ENCODE data around the gene EVA1C. TPM values are rescaled to one million over a fixed set of nuclear protein-coding genes. Genes with fewer than 3 reads are reported as not detected.

EVA1C gene
- total RNA-seq, 1 experiment from 2014 or later, result 29.3 TPM

GRCh38 chr21:32516756-32517649, 104.5 kb downstream of the EVA1C start:
- Histone ChIP-seq H3K27me3 (ENCODE audit: insufficient read depth, low read length) (no peaks in the 10 kb centered on the region), H3K79me2 (ENCODE audit: insufficient read depth, low read length) (no peaks in the 10 kb centered on the region), H3K4me2 (ENCODE audit: low read length) (no peak overlapping the region), H3K36me3 (ENCODE audit: control insufficient read depth in 1 of 2, insufficient read depth in 2 of 2, low read length in 2 of 2) (no peaks in the 10 kb centered on the region), H2AFZ (ENCODE audit: low read depth, low read length, poor library complexity, severe bottlenecking) (no peak overlapping the region), H3K9me2 (ENCODE audit: insufficient read depth) (no peaks in the 10 kb centered on the region), H3K27ac (ENCODE audit: low read depth, low read length) (no peak overlapping the region), H3K4me1 (ENCODE audit: control insufficient read depth in 1 of 2, insufficient read depth in 2 of 2, low read length in 2 of 2) (peaks cover 0 to 8% of the 10 kb centered on the region in 2 experiments; a peak in 1 of 4 replicates), H3K9ac (ENCODE audit: low read length) (no peak overlapping the region), H3K4me3 (replicated peaks in 1 of 2; ENCODE audit: low read depth in 1 of 2, low read length in 2 of 2) (no peak overlapping the region), H4K20me1 (ENCODE audit: insufficient read depth) (no peaks in the 10 kb centered on the region), H3K9me3 (ENCODE audit: control insufficient read depth in 1 of 2, insufficient read depth in 1 of 2, low read depth in 1 of 2, low read length in 2 of 2) (no peaks in the 10 kb centered on the region)
- no peak for TF ChIP-seq ZFX (IDR thresholded peaks at IDR 0.05)
- no peak for TF ChIP-seq YY1 (IDR thresholded peaks at IDR 0.05; ENCODE audit: extremely low read depth, insufficient replicate concordance, low read depth, low read length)
- BruUV-seq (replicated peaks), result no TSS peak
- CTCF ChIA-PET, result interaction anchor here (1.2 kb wide), 1 partner anchor 103 kb away, joined by 3 read pairs; no protein-coding TSS in a partner anchor
- POLR2A ChIA-PET, result no interaction called here
- DNase-seq (ENCODE audit: low read depth, low spot score) (no peak), ATAC-seq (peak; percentile 44; the same call in 1 of the 2 replicates)
- RAD21 ChIA-PET (ENCODE audit: low non-redundant PET in 1 of 2, low total read pairs in 2 of 2, uncharacterized antibody in 2 of 2, unreplicated experiment in 2 of 2), result no interaction called here
- intact Hi-C loops (cut with micrococcal nuclease), result no loop called here

- ATAC-seq, result no peak
- Histone ChIP-seq H3K36me3 (ENCODE audit: control insufficient read depth in 1 of 2, insufficient read depth in 2 of 2, low read length in 2 of 2) (no peaks in the 10 kb centered on the region), H3K4me2 (ENCODE audit: low read length) (no peak overlapping the region), H3K27me3 (ENCODE audit: insufficient read depth, low read length) (no peaks in the 10 kb centered on the region), H3K9me3 (ENCODE audit: control insufficient read depth in 1 of 2, insufficient read depth in 1 of 2, low read depth in 1 of 2, low read length in 2 of 2) (no peaks in the 10 kb centered on the region), H2AFZ (ENCODE audit: low read depth, low read length, poor library complexity, severe bottlenecking) (no peak overlapping the region), H3K9me2 (ENCODE audit: insufficient read depth) (no peaks in the 10 kb centered on the region), H3K9ac (ENCODE audit: low read length) (no peak overlapping the region), H3K4me3 (replicated peaks in 1 of 2; ENCODE audit: low read depth in 1 of 2, low read length in 2 of 2) (no peak overlapping the region), H3K4me1 (ENCODE audit: control insufficient read depth in 1 of 2, insufficient read depth in 2 of 2, low read length in 2 of 2) (peaks cover 5 to 18% of the 10 kb centered on the region in 2 experiments), H3K27ac (ENCODE audit: low read depth, low read length) (no peak overlapping the region), H4K20me1 (ENCODE audit: insufficient read depth) (no peaks in the 10 kb centered on the region), H3K79me2 (ENCODE audit: insufficient read depth, low read length) (no peaks in the 10 kb centered on the region)
- ChIA-PET RAD21 (ENCODE audit: low non-redundant PET in 1 of 2, low total read pairs in 2 of 2, uncharacterized antibody in 2 of 2, unreplicated experiment in 2 of 2) (no interaction called here), CTCF (no interaction called here), POLR2A (no interaction called here)
- intact Hi-C loops (cut with micrococcal nuclease), result no loop called here
- BruUV-seq (replicated peaks), result no TSS peak
- DNase-seq (ENCODE audit: low read depth, low spot score), result no peak
- TF ChIP-seq ZFX (IDR thresholded peaks at IDR 0.05) (no peak), SIN3A (IDR thresholded peaks at IDR 0.05; ENCODE audit: low read depth) (no peak), CBX3 (IDR thresholded peaks at IDR 0.05; ENCODE audit: low read depth) (no peak), POLR2AphosphoS5 (IDR thresholded peaks at IDR 0.05; ENCODE audit: low read depth, low read length) (no peak), FOSL1 (IDR thresholded peaks at IDR 0.05; ENCODE audit: low read depth) (no peak)
These were observed 107.7 kb downstream of the EVA1C start for GRCh38 chr21:32519945-32520874.

Measured in HCT116 (cell line).